ENCODE measurements around the gene TEX48.

The TEX48 gene

DNA sequence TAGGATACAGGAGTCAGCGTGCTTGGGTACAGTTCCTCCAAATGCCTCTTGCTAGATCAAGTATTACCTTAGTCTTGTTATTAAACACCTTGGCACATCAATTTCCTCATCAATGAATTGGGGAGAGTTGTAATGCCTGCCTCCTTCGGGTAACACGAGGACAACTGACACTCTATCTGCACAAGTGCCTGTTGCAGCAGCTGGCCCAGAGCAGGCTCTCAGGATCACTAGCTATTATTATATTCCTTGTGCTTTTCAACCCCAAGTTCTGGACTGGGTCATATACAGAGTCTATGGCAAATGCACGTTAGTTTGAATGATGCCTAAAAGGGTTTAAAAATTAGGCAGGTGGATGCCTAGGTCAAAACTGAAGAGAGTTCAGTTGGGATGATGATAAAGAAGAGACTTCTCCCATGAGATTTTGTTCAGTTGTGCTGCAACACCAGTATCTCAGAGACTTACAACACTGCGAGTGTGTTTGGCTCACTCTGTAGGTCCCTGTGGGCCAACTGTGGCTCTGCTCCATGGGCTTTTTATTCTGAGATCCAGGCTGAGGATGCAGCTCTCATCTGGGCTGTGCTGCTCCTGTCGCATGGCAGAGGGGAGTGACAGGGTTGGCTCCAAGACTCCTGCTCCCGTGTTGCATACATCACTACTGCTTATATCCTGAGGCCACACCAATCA, 41.1 kb upstream of the TEX48 start:
- no peak for DNase-seq (ENCODE audit: low read depth, low spot score)
- no peak overlapping the region for H3K4me3 ChIP-seq (ENCODE audit: low read depth, low read length)
- in situ Hi-C loops (cut with HindIII; ENCODE audit: low sequenced_read_pairs): no loop called here
- TF ChIP-seq, protein P1, sequence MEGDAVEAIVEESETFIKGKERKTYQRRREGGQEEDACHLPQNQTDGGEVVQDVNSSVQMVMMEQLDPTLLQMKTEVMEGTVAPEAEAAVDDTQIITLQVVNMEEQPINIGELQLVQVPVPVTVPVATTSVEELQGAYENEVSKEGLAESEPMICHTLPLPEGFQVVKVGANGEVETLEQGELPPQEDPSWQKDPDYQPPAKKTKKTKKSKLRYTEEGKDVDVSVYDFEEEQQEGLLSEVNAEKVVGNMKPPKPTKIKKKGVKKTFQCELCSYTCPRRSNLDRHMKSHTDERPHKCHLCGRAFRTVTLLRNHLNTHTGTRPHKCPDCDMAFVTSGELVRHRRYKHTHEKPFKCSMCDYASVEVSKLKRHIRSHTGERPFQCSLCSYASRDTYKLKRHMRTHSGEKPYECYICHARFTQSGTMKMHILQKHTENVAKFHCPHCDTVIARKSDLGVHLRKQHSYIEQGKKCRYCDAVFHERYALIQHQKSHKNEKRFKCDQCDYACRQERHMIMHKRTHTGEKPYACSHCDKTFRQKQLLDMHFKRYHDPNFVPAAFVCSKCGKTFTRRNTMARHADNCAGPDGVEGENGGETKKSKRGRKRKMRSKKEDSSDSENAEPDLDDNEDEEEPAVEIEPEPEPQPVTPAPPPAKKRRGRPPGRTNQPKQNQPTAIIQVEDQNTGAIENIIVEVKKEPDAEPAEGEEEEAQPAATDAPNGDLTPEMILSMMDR (IDR thresholded peaks at IDR 0.05; ENCODE audit: low read depth, low read length): no peak

DNA sequence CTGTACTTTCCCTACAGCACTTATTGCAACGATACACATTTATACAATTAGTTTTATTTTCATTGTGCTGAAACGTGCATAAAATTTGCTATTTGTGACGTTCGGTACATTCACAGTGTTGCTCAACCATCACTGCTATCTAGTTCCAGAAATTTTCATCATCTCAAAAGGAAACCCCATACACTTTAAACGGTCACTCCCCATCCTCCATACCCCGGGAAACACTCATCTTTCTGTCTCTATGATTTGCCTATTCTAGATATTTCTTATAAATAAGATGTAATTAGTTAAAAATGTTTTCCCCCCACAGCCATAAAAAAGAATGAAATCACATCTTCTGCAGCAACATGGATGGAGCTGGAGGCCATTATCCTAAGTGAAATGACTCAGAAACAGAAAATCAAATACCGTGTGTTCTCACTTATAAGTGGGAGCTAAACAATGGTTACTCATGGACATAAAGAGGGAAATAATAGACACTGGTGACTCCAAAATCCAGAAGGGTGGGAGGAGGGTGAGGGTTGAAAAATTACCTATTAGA, 40.2 kb upstream of the TEX48 start:
- TF ChIP-seq, protein P1 (IDR thresholded peaks at IDR 0.05; ENCODE audit: low read depth, low read length): no peak
- in situ Hi-C loops (cut with HindIII; ENCODE audit: low sequenced_read_pairs): no loop called here
- H3K4me3 ChIP-seq (ENCODE audit: low read depth, low read length): no peak overlapping the region
- no peak for DNase-seq (ENCODE audit: low read depth, low spot score)

DNA sequence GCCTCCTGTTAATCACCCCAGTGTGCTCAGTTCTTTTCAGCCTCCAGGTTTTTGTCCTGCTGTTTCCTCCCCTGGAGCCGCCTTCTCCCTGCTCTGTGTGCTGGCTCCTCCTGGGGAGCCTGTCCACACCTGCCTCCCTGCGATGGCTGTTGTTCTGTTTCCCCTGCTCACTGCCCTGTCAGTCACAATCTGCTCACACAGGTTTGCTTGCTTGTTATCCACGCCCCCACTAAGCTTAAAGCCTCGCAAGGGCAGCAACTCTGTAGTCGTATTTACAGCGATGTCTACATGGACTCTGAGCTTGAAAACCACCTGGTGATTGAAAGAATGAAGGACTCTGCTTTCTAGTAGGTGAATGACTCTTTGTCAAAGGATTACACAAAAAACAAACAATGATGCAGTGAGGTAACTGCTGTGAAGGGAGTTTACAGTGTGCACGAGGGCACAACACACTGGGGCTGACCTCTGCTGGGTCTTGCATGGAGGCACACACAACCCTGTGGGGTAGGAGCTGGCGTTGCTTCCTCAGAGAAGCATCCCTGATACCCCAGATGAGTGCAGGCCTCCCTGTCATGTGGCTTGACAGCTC, 39.6 kb upstream of the TEX48 start:
- TF ChIP-seq, protein P1 (IDR thresholded peaks at IDR 0.05; ENCODE audit: low read depth, low read length): no peak
- in situ Hi-C loops (cut with HindIII; ENCODE audit: low sequenced_read_pairs): no loop called here
- H3K4me3 ChIP-seq (ENCODE audit: low read depth, low read length): no peak overlapping the region
- DNase-seq (ENCODE audit: low read depth, low spot score): no peak

DNA sequence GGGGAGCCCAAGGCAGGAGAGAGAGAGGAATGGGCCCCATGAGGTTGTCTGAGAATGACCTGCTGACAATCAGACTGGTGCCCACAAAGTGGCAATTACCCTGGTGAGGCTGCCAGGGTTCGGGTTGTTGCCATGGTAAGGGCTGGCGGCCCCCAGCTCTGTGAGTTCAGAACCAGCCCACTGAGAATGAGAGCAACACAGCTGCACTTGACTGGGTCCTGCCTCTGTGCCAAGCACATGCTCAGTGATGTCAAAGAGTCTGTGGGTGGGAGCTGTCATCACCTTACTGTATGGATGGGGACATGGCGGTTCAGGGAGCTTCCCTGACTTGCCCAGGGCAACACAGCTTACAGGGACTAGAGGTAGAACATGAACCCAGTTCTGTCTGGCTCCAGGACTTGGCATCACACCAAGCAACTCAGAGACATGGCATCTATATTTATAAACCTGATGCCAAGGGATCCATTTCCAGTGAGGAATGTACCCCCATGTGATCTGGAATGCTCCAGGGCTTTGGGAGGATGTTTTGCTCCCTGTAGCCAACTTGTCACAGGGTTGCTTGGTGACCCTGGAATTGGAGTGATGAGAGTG, 38.2 kb upstream of the TEX48 start:
- TF ChIP-seq, protein P1 (IDR thresholded peaks at IDR 0.05; ENCODE audit: low read depth, low read length): no peak
- in situ Hi-C loops (cut with HindIII; ENCODE audit: low sequenced_read_pairs): no loop called here
- DNase-seq (ENCODE audit: low read depth, low spot score): no peak
- no peak overlapping the region for H3K4me3 ChIP-seq (ENCODE audit: low read depth, low read length)

DNA sequence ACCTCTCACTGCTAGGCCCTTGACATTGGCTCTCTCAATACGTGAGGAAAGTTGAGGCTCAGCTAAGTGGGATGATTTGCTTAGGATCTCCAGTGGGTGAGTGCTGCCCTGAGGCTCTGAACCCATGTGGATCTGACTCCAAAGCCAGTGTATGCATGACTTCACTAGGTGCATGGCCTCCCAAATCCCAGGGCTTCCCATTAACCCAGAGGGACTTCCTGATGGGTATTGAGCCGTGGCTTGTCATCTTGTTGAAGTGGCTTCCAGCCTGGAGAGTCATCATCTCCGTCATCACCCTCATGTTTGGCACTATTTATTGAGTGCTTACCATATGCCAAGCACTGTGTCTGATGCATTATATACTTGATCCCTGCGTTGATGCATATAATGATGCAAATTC, 37.3 kb upstream of the TEX48 start:
- no peak for DNase-seq (ENCODE audit: low read depth, low spot score)
- in situ Hi-C loops (cut with HindIII; ENCODE audit: low sequenced_read_pairs): no loop called here
- TF ChIP-seq, protein P1 (IDR thresholded peaks at IDR 0.05; ENCODE audit: low read depth, low read length): no peak
- H3K4me3 ChIP-seq (ENCODE audit: low read depth, low read length): no peak overlapping the region

DNA sequence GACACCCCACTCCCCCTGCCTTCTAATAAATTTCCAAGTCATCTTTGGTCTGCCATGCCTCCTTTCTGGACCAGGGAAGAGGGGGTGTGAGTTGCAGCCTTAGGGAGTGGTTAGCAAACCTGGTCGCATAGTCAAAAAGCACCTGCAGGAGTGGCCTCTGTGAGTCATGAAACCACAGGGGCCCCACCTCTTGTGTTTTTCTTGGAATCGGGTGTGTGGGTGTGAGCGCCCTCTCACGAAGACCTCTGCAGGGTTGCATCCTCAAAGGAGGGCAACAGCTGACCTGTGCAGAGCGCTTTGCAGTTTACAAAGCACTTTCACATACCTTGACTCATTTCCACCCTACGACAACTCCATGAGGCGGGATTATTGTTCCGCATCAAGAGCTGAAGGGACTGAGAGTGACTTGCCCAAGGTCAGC, 36.8 kb upstream of the TEX48 start:
- no peak for DNase-seq (ENCODE audit: low read depth, low spot score)
- in situ Hi-C loops (cut with HindIII; ENCODE audit: low sequenced_read_pairs): no loop called here
- H3K4me3 ChIP-seq (ENCODE audit: low read depth, low read length): no peak overlapping the region
- TF ChIP-seq, protein P1 (IDR thresholded peaks at IDR 0.05; ENCODE audit: low read depth, low read length): no peak

Measured in astrocyte of the spinal cord (primary cell).